HG03469 (cell line): Measurements from ENCODE around the gene NADK.
"Not testable (repeated sequence)": the region's sequence is repeated elsewhere in the genome, so short reads cannot be mapped to it uniquely, and the experiment has no call there.

Experiments
- ATAC-seq: cut with Tn5 transposase; IDR thresholded peaks from one replicate; pipeline ENCODE4 v1.9.1; 2021; ENCODE audit warnings: mild to moderate bottlenecking, moderate library complexity, moderate number of reproducible peaks; ENCODE audit not compliant: unreplicated experiment

Gene NADK

GRCh38 chr1:1749941-1750340, 28.3 kb downstream of the NADK start:
- not testable (repeated sequence) for ATAC-seq

- no peak for ATAC-seq
Measured at GRCh38 chr1:1748686-1749321, 29.5 kb downstream of the NADK start.

- ATAC-seq, result peak; percentile 82
Measured at GRCh38 chr1:1746566-1746909, 31.7 kb downstream of the NADK start.

GRCh38 chr1:1745651-1746565, 32.4 kb downstream of the NADK start:
- ATAC-seq, result peak; percentile 31

- not testable (repeated sequence) for ATAC-seq
Measured at GRCh38 chr1:1742529-1742928, 35.7 kb downstream of the NADK start.

- ATAC-seq, result not testable (repeated sequence)
Measured at GRCh38 chr1:1741013-1741412, 37.3 kb downstream of the NADK start.

- not testable (repeated sequence) for ATAC-seq
Measured at GRCh38 chr1:1738799-1739337, 39.4 kb downstream of the NADK start.

- not testable (repeated sequence) for ATAC-seq
Measured at GRCh38 chr1:1737675-1738590, 40.3 kb downstream of the NADK start.

- ATAC-seq, result no peak
Measured at GRCh38 chr1:1732381-1732780, 45.9 kb downstream of the NADK start.

- ATAC-seq, result no peak
Measured at GRCh38 chr1:1730870-1731269, 47.4 kb downstream of the NADK start.

GRCh38 chr1:1730230-1730629, 48.0 kb downstream of the NADK start:
- ATAC-seq, result not testable (repeated sequence)

GRCh38 chr1:1729116-1729816, 49.0 kb downstream of the NADK start:
- not testable (repeated sequence) for ATAC-seq

- ATAC-seq, result not testable (repeated sequence)
Measured at GRCh38 chr1:1728308-1729005, 49.8 kb downstream of the NADK start.

GRCh38 chr1:1727131-1727651, 51.1 kb downstream of the NADK start:
- not testable (repeated sequence) for ATAC-seq

- not testable (repeated sequence) for ATAC-seq
Measured at GRCh38 chr1:1726088-1726487, 52.2 kb downstream of the NADK start.

GRCh38 chr1:1724035-1724864, 54.0 kb downstream of the NADK start, which contains the start of gene CDK11A:
TSS of gene CDK11A (minus strand) at chr1:1724357. CDS start at chr1:1722818, 1,539 bp downstream.
- peak; percentile 93 for ATAC-seq

GRCh38 chr1:1721201-1721600, 57.1 kb downstream of the NADK start:
- no peak for ATAC-seq
